ENCODE measurements around the gene CHD6.

DNA sequence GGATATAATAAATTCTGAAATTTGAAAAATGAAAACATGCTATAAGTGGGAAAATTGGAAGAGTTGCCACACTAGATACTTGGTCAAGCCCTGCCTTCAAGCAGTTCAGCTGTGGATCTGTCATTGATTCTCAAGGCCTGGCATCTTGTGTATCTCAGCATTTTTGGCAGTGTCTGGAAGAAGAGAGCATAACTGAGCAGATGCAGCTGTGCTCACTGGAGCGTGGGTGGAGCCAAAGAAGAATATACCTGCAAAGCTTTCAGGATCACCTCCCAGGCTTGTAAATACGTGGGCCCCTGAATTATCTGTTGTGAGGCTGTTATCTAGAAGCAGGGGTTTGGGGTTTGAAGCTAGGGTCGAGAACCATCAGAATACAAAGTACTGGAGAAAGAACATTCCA lies 31.3 kb upstream of the CHD6 start:
- no peak for TF ChIP-seq ZNF8 (CRISPR knock-in tag; IDR thresholded peaks at IDR 0.05)
- TF ChIP-seq ZFP3 (CRISPR knock-in tag; IDR thresholded peaks at IDR 0.05) = no peak
- no peak for TF ChIP-seq BACH2 (CRISPR knock-in tag; IDR thresholded peaks at IDR 0.05; ENCODE audit: borderline replicate concordance)
- no peak for TF ChIP-seq SNAI2 (CRISPR knock-in tag; IDR thresholded peaks at IDR 0.05)
- TF ChIP-seq, protein P1, sequence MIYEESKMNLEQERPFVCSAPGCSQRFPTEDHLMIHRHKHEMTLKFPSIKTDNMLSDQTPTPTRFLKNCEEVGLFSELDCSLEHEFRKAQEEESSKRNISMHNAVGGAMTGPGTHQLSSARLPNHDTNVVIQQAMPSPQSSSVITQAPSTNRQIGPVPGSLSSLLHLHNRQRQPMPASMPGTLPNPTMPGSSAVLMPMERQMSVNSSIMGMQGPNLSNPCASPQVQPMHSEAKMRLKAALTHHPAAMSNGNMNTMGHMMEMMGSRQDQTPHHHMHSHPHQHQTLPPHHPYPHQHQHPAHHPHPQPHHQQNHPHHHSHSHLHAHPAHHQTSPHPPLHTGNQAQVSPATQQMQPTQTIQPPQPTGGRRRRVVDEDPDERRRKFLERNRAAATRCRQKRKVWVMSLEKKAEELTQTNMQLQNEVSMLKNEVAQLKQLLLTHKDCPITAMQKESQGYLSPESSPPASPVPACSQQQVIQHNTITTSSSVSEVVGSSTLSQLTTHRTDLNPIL (CRISPR knock-in tag; IDR thresholded peaks at IDR 0.05; ENCODE audit: low read depth) = no peak
- no peak for TF ChIP-seq RARB (CRISPR knock-in tag; IDR thresholded peaks at IDR 0.05)
- no peak for TF ChIP-seq ESRRG (CRISPR knock-in tag; IDR thresholded peaks at IDR 0.05)
- TF ChIP-seq ARNTL (CRISPR knock-in tag; IDR thresholded peaks at IDR 0.05; ENCODE audit: borderline replicate concordance, low read depth) = no peak
- no peak for TF ChIP-seq PPARA (CRISPR knock-in tag; IDR thresholded peaks at IDR 0.05; ENCODE audit: borderline replicate concordance)
- no peak for TF ChIP-seq ZC3H10 (CRISPR knock-in tag; IDR thresholded peaks at IDR 0.05)
